HCT116 (cell line): ENCODE measurements around the gene SCT. TPM values are rescaled to one million over a fixed set of nuclear protein-coding genes. Genes with fewer than 3 reads are reported as not detected.

Experiments
- ATAC-seq: fragments of 200-7000 bp; cut with Tn5 transposase; 2 replicates; pipeline ENCODE4 v1.9.1; 2020; ENCODE audit warnings: mild to moderate bottlenecking, moderate library complexity
- BruUV-seq: library from RNA; stranded (reverse); fragments of 400-500 nt; replicated peaks from 2 replicates; lab custom pipeline; 2021; lab: Mats Ljungman, UMichigan
- CTCF ChIA-PET: fragments of 300-600 bp; sonication (Branson Sonifier 250); formaldehyde crosslinking; loops from one replicate; lab custom pipeline; 2021; ENCODE audit warnings: antibody characterized with exemption; lab: Charles Lee
- POLR2A ChIA-PET: fragments of 300-600, 350-600 bp; sonication (Branson Sonifier 250); formaldehyde crosslinking; loops from one replicate; lab custom pipeline; 2021; ENCODE audit warnings: antibody characterized with exemption; lab: Charles Lee
- RAD21 ChIA-PET, 2 experiments: fragments of 300-600 bp; sonication (Branson Sonifier 250); formaldehyde crosslinking; loops; one replicate each; lab custom pipeline; 2023; ENCODE audit warnings: low total read pairs in 2 of 2; ENCODE audit not compliant: uncharacterized antibody in 2 of 2, unreplicated experiment in 2 of 2, low non-redundant PET in 1 of 2; lab: Charles Lee
- DNase-seq: peaks from one replicate; pipeline ENCODE4 v3.0.0-alpha.2; 2010; ENCODE audit warnings: low read depth, low spot score
- H2AFZ ChIP-seq: fragments of 200-600 bp; shearing (Covaris generic), sonication (generic); 2 replicates; pipeline ENCODE4 v1.6.1; 2017; ENCODE audit warnings: low read depth, mixed run types, mixed read lengths, antibody characterized with exemption, low read length; ENCODE audit not compliant: poor library complexity, severe bottlenecking
- H3K27ac ChIP-seq: 2 replicates; pipeline ENCODE4 v1.5.1; 2012; ENCODE audit warnings: low read depth, low read length
- H3K27me3 ChIP-seq: fragments of 200-600 bp; sonication (generic); 2 replicates; pipeline ENCODE4 v1.6.1; 2016; ENCODE audit warnings: mixed run types, low read length, mixed read lengths; ENCODE audit not compliant: insufficient read depth
- H3K36me3 ChIP-seq, 2 experiments: fragments of 200-500 bp in 1 of 2; fragments of 200-600 bp in 1 of 2; sonication (Bioruptor generic) in 1 of 2; sonication (generic) in 1 of 2; 2 replicates each; pipeline versions ENCODE4 v1.5.1 to v1.6.1; 2014 to 2016; ENCODE audit warnings: low read length in 2 of 2, inconsistent platforms in 1 of 2, mixed read lengths in 1 of 2, mixed run types in 1 of 2; ENCODE audit not compliant: insufficient read depth in 2 of 2, control insufficient read depth in 1 of 2
- H3K4me1 ChIP-seq, 2 experiments: fragments of 200-600 bp in 1 of 2; sonication (generic) in 1 of 2; 2 replicates each; pipeline versions ENCODE4 v1.5.1 to v1.6.1; 2012 to 2017; ENCODE audit warnings: low read length in 2 of 2, inconsistent platforms in 1 of 2, mild to moderate bottlenecking in 1 of 2, mixed read lengths in 1 of 2, mixed run types in 1 of 2, moderate library complexity in 1 of 2; ENCODE audit not compliant: insufficient read depth in 2 of 2, control insufficient read depth in 1 of 2
- H3K4me2 ChIP-seq: fragments of 200-600 bp; sonication (generic); 2 replicates; pipeline ENCODE4 v1.6.1; 2017; ENCODE audit warnings: mixed run types, low read length, mixed read lengths
- H3K4me3 ChIP-seq, 2 experiments: fragments of 200-600 bp in 1 of 2; sonication (generic) in 1 of 2; replicated peaks in 1 of 2; 2 replicates each; pipeline ENCODE4 v1.5.1; 2011 to 2016; ENCODE audit warnings: low read length in 2 of 2, control low read depth in 1 of 2, low read depth in 1 of 2, mild to moderate bottlenecking in 1 of 2, mixed read lengths in 1 of 2, mixed run types in 1 of 2
- H3K79me2 ChIP-seq: fragments of 200-600 bp; sonication (generic); 2 replicates; pipeline ENCODE4 v1.6.1; 2017; ENCODE audit warnings: mild to moderate bottlenecking, mixed run types, low read length, moderate library complexity, mixed read lengths; ENCODE audit not compliant: insufficient read depth
- H3K9ac ChIP-seq: fragments of 200-600 bp; sonication (generic); 2 replicates; pipeline ENCODE4 v1.6.1; 2016; ENCODE audit warnings: low read length, mixed read lengths
- H3K9me2 ChIP-seq: fragments of 200-600 bp; sonication (generic), shearing (Covaris generic); 2 replicates; pipeline ENCODE4 v1.6.1; 2017; ENCODE audit warnings: mixed run types, mild to moderate bottlenecking, moderate library complexity; ENCODE audit not compliant: insufficient read depth
- H3K9me3 ChIP-seq, 2 experiments: fragments of 200-500 bp in 1 of 2; fragments of 200-600 bp in 1 of 2; sonication (Bioruptor generic) in 1 of 2; sonication (generic) in 1 of 2; 2 replicates each; pipeline ENCODE4 v1.6.1; 2014 to 2017; ENCODE audit warnings: low read length in 2 of 2, mixed read lengths in 2 of 2, inconsistent platforms in 1 of 2, low read depth in 1 of 2, mild to moderate bottlenecking in 1 of 2, mixed run types in 1 of 2, moderate library complexity in 1 of 2; ENCODE audit not compliant: control insufficient read depth in 1 of 2, insufficient read depth in 1 of 2
- H4K20me1 ChIP-seq: fragments of 200-600 bp; sonication (generic), shearing (Covaris generic); 2 replicates; pipeline ENCODE4 v1.6.1; 2017; ENCODE audit warnings: mixed run types, mild to moderate bottlenecking, moderate library complexity; ENCODE audit not compliant: insufficient read depth
- ATF3 ChIP-seq: IDR thresholded peaks from 2 replicates; pipeline ENCODE4 v1.6.1; 2012
- CTCF ChIP-seq, 3 experiments: fragments of 200-600 bp in 1 of 3; sonication (generic) in 1 of 3; IDR thresholded peaks in 2 of 3; conservative IDR thresholded peaks in 1 of 3; 2 replicates each; pipeline ENCODE4 v1.5.1; 2012 to 2017; ENCODE audit warnings: low read depth in 2 of 3, low read length in 2 of 3, antibody characterized with exemption in 1 of 3, borderline replicate concordance in 1 of 3, control low read depth in 1 of 3, mild to moderate bottlenecking in 1 of 3, mixed read lengths in 1 of 3, mixed run types in 1 of 3, moderate library complexity in 1 of 3; ENCODE audit not compliant: insufficient read depth in 1 of 3
- EGR1 ChIP-seq: IDR thresholded peaks from 2 replicates; pipeline ENCODE4 v1.6.1; 2012; ENCODE audit warnings: low read depth
- FOSL1 ChIP-seq: IDR thresholded peaks from 2 replicates; pipeline ENCODE4 v1.6.1; 2012; ENCODE audit warnings: low read depth
- JUND ChIP-seq: IDR thresholded peaks from 2 replicates; pipeline ENCODE4 v1.6.1; 2012
- POLR2AphosphoS5 ChIP-seq: IDR thresholded peaks from 2 replicates; pipeline ENCODE4 v1.6.1; 2011; ENCODE audit warnings: mild to moderate bottlenecking, low read depth, low read length, moderate library complexity
- YY1 ChIP-seq: IDR thresholded peaks from 2 replicates; pipeline ENCODE4 v1.6.1; 2011; ENCODE audit warnings: low read length, low read depth, moderate library complexity, mild to moderate bottlenecking; ENCODE audit not compliant: insufficient replicate concordance; ENCODE audit errors: extremely low read depth
- ZFX ChIP-seq: fragments of 450-650 bp; IDR thresholded peaks from 2 replicates; pipeline ENCODE4 v1.6.1; 2017
- intact Hi-C: fragments of 100-400 bp; cut with micrococcal nuclease; formaldehyde crosslinking; loops from 2 replicates; pipeline ENCODE4 v1.10.0; 2022
- total RNA-seq: library from RNA; stranded (reverse); gene quantifications from one replicate; pipeline ENCODE4 v1.2.1, GENCODE V29; 2021; ENCODE audit not compliant: unreplicated experiment

SCT gene
- total RNA-seq, 1 experiment from 2014 or later: not detected

GRCh38 chr11:587978-588380, 39.0 kb downstream of the SCT start:
- ATAC-seq (no peak), DNase-seq (no peak)
- Histone ChIP-seq H3K9me2 (no peaks in the 10 kb centered on the region), H2AFZ (no peak overlapping the region), H4K20me1 (no peaks in the 10 kb centered on the region), H3K4me2 (no peak overlapping the region), H3K36me3 (peaks cover 47 to 63% of the 10 kb centered on the region in 2 experiments), H3K9me3 (no peaks in the 10 kb centered on the region), H3K4me3 (no peak overlapping the region), H3K27me3 (no peaks in the 10 kb centered on the region), H3K27ac (no peak overlapping the region), H3K9ac (no peak overlapping the region), H3K79me2 (peaks cover 83% of the 10 kb centered on the region), H3K4me1 (no peaks in the 10 kb centered on the region)
- POLR2A ChIA-PET: no interaction called here
- TF ChIP-seq YY1 (no peak), POLR2AphosphoS5 (no peak), EGR1 (no peak), JUND (no peak), ZFX (no peak), ATF3 (no peak), CTCF (IDR thresholded peaks at IDR 0.05 in 2 of 3, conservative IDR thresholded peaks at IDR 0.05 in 1 of 3; ENCODE audit: borderline replicate concordance in 1 of 3, insufficient read depth in 1 of 3, low read depth in 2 of 3, low read length in 2 of 3) (no peak), FOSL1 (no peak)
- intact Hi-C loops: no loop called here
- CTCF ChIA-PET: no interaction called here
- RAD21 ChIA-PET: no interaction called here
- no TSS peak for BruUV-seq

- Histone ChIP-seq H3K4me2 (no peak overlapping the region), H3K4me3 (no peak overlapping the region), H3K36me3 (peaks cover 43 to 59% of the 10 kb centered on the region in 2 experiments), H3K27me3 (no peaks in the 10 kb centered on the region), H3K27ac (no peak overlapping the region), H3K9ac (no peak overlapping the region), H2AFZ (no peak overlapping the region), H4K20me1 (no peaks in the 10 kb centered on the region), H3K9me3 (no peaks in the 10 kb centered on the region), H3K4me1 (no peaks in the 10 kb centered on the region), H3K79me2 (peaks cover 82% of the 10 kb centered on the region), H3K9me2 (no peaks in the 10 kb centered on the region)
- intact Hi-C loops: no loop called here
- POLR2A ChIA-PET: no interaction called here
- ATAC-seq (no peak), DNase-seq (no peak)
- no peak for TF ChIP-seq POLR2AphosphoS5
- CTCF ChIA-PET: no interaction called here
- BruUV-seq: no TSS peak
- RAD21 ChIA-PET: no interaction called here
Measured at GRCh38 chr11:587546-587945, 39.4 kb downstream of the SCT start.
